NCI-H2081 treated with DMSO at 0.1 percent for 48 hours (cell line): ENCODE data around the gene FBXW8.

ENCODE experiments used
- DNase-seq: peaks from one replicate; lab custom pipeline; 2025; lab: John Stamatoyannopoulos, UW

FBXW8 gene

DNA sequence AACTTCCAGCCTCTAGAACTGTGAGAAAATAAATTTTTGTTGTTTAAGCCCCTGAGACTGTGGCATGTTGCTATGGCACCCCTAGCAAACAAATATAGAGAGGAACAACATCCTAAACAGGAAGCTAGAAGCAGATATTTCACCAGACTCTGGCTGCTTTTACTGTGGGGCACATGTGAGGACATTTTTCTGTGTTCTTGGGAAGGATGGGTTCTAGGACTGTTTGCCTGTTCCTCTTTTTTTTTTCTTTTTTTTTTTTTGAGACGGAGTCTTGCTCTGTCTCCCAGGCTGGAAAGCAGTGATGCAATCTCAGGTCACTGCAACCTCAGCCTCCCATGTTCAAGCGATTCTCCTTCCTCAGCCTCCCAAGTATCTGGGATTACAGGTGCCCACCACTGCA lies 25.3 kb upstream of the FBXW8 start:
- no peak for DNase-seq

DNA sequence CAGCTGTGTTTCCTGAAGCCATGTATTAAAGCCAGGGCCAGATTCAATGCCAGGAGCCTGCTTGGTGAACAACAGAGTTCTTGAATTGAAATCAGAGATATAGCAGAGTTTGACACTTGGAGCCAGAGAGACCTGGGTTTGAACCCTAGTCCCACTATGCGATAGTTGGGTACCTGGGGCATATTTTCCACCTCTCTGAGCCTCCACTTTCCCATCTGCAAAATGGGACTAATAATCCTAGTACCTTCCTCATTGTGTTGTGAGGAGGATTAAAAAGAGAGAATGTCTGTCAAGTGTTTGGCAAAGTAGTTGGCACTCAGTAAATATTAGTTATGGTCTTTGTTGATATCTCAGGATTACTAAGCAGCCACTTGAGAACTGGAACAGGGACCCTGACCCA lies 23.5 kb upstream of the FBXW8 start:
- DNase-seq, result no peak

DNA sequence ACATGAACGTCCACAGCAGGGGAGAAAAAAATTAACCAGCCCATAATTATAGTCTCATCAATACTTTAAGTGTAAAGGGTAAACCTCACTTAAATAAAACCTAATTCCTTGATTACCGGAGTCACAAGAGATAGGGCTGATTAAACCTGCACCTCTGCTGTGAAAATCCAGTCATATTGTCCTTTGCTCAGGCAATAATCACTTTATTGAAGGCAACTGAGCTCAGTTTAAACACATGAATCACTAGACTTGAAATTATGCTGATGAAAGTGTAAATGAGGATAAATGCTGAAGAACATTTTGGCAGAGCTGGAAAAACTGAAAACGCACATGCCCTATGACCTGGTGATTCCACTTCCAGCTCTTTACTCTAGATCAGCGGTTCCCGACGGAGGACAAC lies 22.9 kb upstream of the FBXW8 start:
- DNase-seq, result no peak

DNA sequence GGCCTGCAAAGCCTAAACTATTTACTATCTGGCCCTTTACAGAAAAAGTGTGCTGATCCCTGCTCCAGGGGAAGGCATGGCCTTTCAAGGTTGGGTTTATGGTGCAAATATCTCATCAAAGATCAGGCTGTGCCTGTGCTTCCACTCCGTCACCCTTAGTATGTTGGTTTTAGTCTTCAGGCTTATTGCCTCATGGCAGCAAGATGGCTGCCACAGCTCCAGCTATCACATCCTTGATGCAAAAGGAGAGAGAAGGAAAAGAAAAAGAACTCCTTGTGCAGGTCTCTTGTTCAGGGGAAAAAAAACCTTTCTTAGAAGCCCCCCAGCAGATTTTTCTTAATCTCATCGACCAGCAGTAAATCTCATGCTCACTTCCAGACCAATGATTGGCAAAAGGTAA lies 20.4 kb upstream of the FBXW8 start:
- no peak for DNase-seq

DNA sequence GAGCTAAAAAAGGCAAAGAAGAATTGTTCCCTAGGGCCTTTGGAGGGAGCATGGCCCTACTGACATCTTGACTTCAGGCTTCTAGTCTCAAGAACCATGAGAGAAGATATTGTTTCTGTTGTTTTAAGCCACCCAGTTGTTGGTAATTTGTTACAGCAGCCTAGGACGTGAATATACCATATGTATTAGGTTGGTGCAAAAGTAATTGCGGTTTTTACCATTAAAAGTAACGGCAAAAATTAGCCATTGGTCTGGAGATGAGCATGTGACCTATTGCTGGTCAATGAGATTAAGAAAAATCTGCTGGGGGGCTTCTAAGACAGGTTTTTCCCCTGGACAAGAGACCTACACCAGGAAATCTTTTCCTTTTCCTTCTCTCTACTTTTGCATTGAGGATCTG lies 19.7 kb upstream of the FBXW8 start:
- DNase-seq, result no peak

DNA sequence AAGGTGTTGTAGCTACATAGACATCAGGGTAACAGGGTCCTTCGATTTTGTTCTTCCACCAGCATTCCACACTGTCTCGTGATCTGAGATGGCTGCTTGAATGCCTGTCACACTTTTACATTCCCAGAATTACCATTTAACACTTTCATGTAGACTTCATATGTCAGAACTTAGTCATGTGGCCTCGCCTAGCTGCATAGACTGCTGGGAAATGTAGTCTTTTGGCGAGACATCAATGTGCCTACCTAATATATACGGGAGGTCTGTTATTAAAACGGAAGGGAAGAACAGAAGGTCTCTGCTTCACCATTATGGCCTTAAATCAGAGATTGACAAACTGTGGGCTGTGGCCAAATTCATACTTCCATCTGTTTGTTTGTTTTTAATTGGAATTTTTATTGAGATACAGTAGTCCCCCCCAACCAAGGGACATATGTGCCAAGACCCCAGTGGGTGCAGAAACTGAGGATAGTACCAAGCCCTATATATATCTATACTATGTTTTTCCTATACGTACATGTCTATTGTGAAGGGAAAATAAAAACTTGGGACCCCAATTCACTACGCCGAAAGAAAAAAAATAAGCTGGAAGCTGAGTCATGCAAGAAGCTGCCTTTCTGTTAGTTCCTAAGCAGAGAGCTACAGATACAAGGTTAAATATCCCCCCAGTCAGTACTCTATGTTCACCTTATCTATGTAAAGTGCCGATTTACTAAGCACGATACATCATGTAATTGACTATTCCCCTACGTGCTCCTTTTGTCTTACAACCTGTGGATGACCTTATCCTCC lies 18.2 kb upstream of the FBXW8 start:
- DNase-seq, result no peak

DNA sequence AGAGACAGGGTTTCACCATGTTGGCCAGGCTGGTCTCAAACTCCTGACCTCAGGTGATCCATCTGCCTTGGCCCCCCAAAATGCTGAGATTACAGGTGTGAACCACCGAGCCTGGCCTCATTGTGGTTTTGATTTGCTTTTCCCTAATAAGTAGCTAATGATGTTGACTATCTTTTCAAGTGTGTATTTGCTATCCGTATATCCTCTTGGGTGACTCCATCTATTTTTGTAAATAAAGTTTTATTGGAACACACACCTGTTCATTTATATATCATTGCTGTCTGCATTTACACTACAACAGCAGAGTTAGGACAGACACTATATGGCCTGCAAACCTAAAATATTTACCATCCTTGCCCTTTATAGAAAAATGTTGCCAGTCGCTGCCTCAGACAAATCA lies 15.8 kb upstream of the FBXW8 start:
- no peak for DNase-seq

DNA sequence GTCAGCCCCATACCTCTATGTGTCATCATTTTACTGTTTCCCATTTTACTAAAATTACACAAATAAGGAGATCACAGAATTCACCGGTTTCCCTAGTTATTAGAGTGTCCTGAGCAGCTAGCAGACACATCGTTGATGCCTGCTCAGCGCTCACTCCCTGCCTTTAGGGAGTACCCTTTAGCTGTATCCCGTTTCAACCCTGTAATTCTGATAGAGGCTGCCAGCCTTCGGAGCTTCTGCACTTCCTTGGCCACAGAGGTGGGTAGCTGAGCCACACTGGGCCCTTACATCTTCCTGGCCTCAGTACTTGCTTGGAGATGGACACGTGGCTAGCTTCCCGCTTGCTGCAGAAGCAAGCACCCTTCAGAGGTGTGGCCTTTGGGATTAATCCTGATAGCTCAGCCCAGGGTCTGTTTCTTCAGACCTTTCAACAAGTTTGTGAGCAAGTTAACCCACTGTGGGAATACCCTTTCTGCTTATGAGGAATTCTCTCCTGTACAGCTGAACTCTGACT lies 14.3 kb upstream of the FBXW8 start:
- DNase-seq, result no peak

DNA sequence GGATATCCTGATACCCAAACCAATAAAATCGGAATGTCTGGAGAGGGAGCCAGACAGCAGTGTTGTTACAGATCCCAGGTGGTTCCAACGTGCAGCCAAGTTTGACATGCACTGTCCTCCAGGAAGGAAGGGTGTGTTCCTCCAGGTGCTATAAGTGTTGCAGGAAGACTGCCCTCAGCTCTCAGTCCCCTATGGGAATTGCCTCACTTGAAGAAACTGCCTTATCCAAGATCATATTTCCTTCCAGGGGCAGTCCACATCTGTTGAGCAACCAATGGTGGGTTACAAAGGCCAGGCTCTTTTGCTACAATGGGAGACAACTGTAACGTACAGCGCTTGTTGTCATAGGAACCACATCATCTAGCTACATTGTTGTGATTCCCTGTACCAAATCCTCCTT lies 13.3 kb upstream of the FBXW8 start:
- no peak for DNase-seq

DNA sequence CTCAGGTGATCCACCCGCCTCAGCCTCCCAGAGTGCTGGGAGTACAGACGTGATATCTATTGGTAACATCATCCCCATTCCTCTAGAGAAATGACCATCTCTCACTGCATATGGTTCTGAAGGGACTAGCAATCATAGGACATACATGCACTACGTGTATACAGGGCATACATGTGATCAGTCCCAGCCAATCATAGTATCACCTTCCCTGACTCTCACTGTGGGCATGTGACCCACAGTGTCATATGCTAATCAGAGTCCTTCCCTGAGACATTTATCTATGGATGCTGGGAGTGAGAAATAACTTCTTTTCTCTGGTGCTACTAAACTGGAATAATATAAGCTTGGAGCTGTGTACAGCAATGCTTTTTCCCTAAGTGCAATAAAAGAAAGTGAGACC lies 12.1 kb upstream of the FBXW8 start:
- no peak for DNase-seq

DNA sequence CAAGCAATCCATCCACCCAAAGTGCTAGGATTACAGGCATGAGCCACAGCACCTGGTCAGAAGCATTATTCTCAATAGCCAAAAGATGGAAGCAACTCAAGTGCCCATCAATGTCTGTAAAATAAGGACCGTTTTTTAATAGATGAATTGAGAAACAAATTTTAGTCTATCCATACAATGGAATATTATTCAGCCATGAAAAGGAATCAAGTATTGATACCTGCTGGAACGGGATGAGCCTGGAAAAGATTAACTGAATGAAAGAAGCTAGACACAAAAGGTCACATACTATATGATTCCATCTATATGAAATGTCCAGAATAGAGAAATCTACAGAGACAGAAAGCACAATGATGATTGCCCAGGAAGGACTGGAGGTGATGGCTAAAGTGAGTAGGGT lies 9.1 kb upstream of the FBXW8 start:
- DNase-seq, result no peak

DNA sequence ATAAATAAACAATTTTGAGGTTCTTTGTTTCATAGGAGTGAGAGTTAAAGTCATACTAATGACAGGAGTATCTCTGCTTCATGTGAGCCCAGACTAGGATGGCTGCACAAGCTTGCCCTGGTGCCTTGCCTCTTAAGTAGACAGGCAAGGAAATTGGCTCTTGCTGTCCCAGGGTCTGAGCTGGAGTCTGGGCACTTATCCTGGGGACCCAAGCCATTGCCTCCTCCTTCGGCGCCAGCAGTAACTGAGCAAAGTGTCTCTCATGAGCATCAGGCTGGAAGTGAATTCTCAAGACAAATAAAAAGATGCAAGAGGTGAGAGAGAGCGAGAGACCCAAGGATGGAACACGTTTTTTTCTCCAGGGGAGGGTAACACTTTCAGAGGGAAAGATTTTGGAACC lies 6.9 kb upstream of the FBXW8 start:
- DNase-seq, result no peak

DNA sequence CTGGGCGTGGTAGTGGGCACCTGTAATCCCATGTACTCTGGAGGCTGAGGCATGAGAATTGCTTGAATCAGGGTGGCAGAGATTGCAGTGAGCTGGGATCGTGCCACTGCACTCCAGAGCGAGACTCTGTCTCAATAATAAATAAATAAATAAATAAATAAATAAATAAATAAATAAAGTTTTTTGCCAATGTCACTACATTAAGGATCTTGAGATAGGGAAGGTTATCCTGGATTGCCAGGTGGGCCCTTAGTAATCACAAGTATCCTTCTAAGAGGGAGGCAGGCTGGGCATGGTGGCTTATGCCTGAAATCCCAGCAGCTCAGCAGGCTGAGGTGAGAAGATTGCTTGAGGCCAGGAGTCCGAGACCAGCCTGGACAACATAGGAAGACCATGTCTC lies 4.5 kb upstream of the FBXW8 start:
- no peak for DNase-seq

DNA sequence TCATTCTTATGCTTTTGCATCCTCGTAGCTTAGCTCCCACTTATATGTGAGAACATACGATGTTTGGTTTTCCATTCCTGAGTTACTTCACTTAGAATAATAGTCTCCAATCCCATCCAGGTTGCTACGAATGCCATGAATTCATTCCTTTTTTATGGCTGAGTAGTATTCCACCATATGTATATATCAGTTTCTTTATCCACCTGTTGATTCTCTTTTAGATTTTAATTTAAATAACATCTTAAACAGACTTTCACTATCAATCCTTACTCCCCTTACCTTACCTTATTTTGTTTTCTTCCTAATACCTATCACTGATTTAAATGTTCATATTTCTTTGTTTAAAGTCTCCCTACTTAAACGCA lies 488 bp upstream of the FBXW8 start:
- no peak for DNase-seq

DNA sequence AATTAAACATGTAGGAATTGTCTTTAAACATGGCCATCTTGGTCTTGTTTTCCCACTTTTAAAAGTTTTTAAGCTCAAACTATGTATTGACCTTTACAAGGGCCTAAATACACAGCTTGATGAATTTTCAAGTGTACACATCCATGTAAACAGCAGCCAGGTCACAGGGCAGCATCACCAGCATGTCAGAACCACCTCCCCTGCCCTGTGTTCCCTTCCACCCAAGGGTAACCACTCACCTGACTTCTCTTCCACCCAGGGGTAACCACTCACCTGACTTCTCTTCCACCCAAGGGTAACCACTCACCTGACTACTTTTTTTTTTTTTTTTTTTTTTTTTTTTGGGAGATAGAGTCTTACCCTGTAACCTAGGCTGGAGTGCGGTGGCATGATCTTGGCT lies 4.6 kb downstream of the FBXW8 start:
- no peak for DNase-seq

DNA sequence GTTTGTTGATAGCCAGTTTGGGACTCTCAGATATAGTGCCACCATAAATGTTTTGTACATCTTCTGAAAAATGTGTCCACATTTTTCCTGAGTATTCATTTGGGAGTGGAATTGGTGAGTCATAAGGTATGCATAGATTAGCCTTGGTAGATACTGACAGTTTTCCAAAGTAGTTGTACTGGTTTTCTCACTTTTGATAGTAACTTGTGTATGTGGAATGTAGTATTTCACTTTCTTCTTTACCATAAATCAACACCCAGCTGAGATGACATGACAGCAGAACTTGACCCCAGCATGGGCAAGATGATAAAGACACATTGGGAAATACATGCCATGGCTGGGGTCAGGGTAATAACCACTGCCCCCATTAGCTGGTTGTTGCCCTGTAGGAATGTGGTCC lies 5.4 kb downstream of the FBXW8 start:
- DNase-seq, result no peak

DNA sequence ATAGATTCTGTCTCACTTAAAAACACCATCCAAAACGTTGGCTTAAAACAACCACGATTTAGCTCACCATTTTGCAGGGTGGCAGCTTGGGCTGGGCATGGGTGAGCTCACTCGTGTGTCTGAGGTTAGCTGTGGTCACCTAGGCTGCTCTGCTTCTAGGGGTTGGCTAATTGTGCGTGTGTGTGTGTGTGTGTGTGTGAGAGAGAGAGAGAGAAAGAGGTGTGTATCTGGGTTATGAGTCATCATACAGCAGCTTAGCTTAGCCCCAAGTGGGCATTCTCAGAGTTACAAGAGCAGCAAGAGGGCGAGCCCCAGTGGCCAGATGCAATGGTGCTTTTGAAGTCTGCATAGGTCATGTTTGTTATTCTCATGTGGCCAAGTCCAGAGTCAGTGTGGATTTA lies 6.0 kb downstream of the FBXW8 start:
- no peak for DNase-seq

DNA sequence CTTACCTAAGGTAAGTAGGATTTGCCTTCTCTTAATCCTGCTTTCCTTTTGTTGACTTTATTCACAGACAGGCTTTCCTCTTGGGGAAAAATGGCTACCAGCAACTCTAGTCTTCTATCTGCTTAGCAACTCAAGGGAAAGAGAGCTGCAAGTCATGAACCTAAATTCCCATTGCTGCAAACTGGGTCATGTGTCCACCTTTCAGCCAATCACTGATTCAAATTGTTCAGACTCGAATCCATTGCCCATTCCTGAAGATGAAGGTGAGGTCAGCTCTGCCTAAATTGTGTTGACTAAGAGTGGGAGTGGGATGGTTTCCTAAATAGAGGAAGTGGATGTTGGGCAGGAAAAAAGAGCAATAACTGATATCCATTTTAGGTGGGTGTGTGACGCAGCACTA lies 7.7 kb downstream of the FBXW8 start:
- no peak for DNase-seq

DNA sequence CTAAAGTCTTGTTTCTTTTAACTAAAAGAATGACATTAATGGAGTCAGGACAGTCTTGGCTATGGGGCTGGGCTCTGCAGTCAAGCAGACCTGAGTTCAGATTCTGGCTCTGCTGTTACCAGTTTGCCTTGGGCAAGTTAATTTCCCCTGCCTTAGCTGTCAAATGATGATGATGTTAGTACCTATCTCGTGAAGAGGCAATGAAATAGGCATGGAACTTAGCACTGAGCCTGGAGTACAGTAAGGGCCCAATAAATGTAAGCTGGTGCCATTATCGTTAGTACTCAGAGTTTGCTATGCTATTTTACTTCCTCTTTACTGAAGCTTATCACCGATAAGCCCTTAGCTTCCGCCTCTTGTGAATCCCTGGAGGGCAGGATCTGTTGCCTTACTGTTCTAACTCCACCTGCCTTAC lies 8.5 kb downstream of the FBXW8 start:
- no peak for DNase-seq

DNA sequence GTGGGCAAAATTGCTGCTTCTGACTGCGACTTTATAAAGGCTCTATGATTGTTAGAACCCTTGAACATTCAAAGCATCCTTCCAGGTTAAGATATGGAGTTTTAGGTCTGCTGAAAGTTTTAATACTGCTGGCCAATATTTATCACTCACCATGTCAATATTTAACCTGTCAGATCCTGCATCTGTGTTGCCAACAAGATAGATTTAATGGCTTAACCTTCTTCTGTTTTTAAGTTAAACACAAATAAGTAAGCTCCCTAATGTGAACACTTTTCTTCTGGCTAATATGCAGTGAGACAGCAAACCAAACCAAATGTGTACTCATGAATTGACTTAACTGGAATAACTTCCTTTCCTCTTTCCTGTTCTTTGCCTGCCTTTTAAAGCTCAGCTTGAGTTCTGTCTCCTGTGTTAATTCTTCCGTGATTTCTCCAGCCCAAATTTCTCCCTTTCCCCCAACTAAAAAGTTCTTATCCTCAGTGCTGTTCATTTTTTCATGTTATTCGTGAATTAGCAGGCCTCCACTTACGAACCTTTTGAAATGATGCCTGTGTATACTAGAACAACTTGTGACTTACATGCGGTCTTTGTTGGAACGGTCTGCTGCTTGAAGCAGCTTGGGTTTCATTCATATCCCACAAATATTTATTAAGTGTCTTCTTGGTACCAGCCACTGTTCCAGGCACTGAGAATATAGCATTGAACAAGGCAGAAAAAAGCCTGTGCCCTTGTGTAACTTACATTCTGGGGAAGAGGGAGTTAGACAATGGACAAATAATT lies 9.1 kb downstream of the FBXW8 start:
- DNase-seq, result no peak

DNA sequence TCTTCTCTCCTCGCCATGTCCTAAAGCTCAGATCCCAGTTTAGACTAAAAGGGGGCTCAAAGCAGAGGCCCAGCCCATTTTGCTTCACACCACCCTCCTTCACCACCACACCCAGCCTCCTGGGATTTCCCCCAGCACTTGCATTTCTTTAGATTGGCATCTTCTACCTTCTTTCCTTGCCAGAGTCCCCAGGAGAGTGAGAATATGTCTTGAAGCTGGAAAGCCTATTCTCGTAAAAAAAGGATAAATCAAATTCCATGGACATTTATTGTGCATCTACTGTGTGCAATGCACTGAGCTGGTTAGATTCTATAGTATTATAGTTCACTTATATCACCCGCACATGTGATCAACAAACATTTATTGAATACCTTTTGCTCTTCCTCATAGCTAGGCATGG lies 10.2 kb downstream of the FBXW8 start:
- no peak for DNase-seq

DNA sequence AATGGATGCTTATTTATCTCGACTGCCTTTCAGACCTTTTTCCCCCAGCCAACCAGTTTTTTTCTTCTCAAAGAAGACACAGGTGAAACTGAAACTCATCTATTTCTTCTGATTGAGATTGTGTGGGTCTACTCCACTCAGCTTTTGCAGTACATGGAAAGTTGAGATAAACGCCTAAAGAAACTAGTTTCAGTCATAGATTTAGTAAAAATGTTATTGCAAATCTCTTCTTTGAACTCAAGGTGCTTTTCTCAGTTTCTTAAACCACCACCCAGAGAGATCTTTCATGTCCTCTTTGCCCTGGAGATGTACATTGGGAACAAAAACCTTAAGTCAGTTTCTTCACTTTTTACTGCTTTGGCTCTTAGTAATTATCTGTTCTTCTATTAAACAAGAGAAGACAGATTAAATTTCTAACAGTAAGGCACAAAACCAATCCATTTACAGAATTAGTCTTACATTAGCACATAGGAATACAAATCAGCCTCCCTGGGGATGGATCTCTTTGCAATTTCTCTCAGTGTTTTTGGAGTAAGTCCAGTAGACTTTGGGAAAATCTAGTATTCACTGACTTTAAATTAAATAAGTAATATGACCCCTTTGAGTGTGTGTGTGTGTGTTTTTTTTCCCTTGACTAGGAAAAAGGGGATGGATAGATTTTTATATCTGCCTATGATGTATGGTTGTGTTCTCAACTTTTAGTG lies 11.6 kb downstream of the FBXW8 start:
- no peak for DNase-seq
